Measurements from ENCODE around the gene POLL.

Gene POLL

DNA sequence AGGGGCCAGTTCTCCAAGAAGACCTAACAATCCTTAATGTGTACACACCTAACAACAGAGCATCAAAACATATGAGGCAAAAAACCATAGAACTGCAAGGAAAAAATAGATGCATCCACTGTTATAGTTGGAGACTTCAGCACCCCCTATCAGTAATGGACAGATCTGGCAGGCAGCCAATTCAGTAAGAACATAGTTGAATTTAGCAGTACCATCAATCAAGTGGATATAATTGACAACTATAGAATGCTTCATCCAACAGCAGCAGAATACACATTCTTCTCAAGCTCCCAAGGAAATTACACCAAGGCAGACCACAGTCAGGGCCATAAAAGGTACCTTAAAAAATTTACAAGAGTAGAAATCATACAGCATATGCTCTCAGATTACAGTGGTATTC, 42.2 kb downstream of the POLL start:
- Histone ChIP-seq H3K36me3 (ENCODE audit: control insufficient read depth, low read length) (no peaks in the 10 kb centered on the region), H3K4me1 (ENCODE audit: control insufficient read depth, low read length) (no peaks in the 10 kb centered on the region; the same call in 1 of the 2 replicates), H4K20me1 (ENCODE audit: control insufficient read depth, insufficient read depth, low read depth, low read length) (no peaks in the 10 kb centered on the region), H3K9me2 (replicated peaks; ENCODE audit: control insufficient read depth, low read length) (no peaks in the 10 kb centered on the region), H3K79me2 (ENCODE audit: control insufficient read depth, low read length) (no peaks in the 10 kb centered on the region), H3K4me3 (ENCODE audit: low read length) (no peak overlapping the region), H3K4me2 (ENCODE audit: low read length) (no peak overlapping the region), H3K27ac (ENCODE audit: low read depth, low read length) (no peak overlapping the region), H3F3A (ENCODE audit: control insufficient read depth, insufficient read depth) (no peaks in the 10 kb centered on the region), H3K9me3 (ENCODE audit: control insufficient read depth, insufficient read depth, low read length) (no peaks in the 10 kb centered on the region), H3K27me3 (ENCODE audit: control insufficient read depth, low read length) (no peaks in the 10 kb centered on the region)
- no peak for TF ChIP-seq EZH2phosphoT487 (IDR thresholded peaks at IDR 0.05; ENCODE audit: borderline replicate concordance, low read length)
- TF ChIP-seq, protein P1, sequence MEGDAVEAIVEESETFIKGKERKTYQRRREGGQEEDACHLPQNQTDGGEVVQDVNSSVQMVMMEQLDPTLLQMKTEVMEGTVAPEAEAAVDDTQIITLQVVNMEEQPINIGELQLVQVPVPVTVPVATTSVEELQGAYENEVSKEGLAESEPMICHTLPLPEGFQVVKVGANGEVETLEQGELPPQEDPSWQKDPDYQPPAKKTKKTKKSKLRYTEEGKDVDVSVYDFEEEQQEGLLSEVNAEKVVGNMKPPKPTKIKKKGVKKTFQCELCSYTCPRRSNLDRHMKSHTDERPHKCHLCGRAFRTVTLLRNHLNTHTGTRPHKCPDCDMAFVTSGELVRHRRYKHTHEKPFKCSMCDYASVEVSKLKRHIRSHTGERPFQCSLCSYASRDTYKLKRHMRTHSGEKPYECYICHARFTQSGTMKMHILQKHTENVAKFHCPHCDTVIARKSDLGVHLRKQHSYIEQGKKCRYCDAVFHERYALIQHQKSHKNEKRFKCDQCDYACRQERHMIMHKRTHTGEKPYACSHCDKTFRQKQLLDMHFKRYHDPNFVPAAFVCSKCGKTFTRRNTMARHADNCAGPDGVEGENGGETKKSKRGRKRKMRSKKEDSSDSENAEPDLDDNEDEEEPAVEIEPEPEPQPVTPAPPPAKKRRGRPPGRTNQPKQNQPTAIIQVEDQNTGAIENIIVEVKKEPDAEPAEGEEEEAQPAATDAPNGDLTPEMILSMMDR (IDR thresholded peaks at IDR 0.05; ENCODE audit: low read depth, low read length, poor library complexity, severe bottlenecking) = no peak

GRCh38 chr10:101538446-101538845, 49.6 kb downstream of the POLL start:
- no peaks in the 10 kb centered on the region for H3K4me1 ChIP-seq (ENCODE audit: control insufficient read depth, low read length)
- no peaks in the 10 kb centered on the region for H3K36me3 ChIP-seq (ENCODE audit: control insufficient read depth, low read length)
- H4K20me1 ChIP-seq (ENCODE audit: control insufficient read depth, insufficient read depth, low read depth, low read length) = no peaks in the 10 kb centered on the region
- H3K9me3 ChIP-seq (ENCODE audit: control insufficient read depth, insufficient read depth, low read length) = no peaks in the 10 kb centered on the region
- H3K4me3 ChIP-seq (ENCODE audit: low read length) = no peak overlapping the region
- TF ChIP-seq EZH2phosphoT487 (IDR thresholded peaks at IDR 0.05; ENCODE audit: borderline replicate concordance, low read length) = no peak
- TF ChIP-seq, protein P1 (IDR thresholded peaks at IDR 0.05; ENCODE audit: low read depth, low read length, poor library complexity, severe bottlenecking) = no peak
- no peaks in the 10 kb centered on the region for H3K9me2 ChIP-seq (replicated peaks; ENCODE audit: control insufficient read depth, low read length)
- H3K4me2 ChIP-seq (ENCODE audit: low read length) = no peak overlapping the region
- H3K27me3 ChIP-seq (ENCODE audit: control insufficient read depth, low read length) = no peaks in the 10 kb centered on the region
- H3F3A ChIP-seq (ENCODE audit: control insufficient read depth, insufficient read depth) = no peaks in the 10 kb centered on the region
- no peak overlapping the region for H3K27ac ChIP-seq (ENCODE audit: low read depth, low read length)
- H3K79me2 ChIP-seq (ENCODE audit: control insufficient read depth, low read length) = no peaks in the 10 kb centered on the region

GRCh38 chr10:101536800-101537199, 51.3 kb downstream of the POLL start:
- Histone ChIP-seq H3K4me3 (ENCODE audit: low read length) (no peak overlapping the region), H3K4me1 (ENCODE audit: control insufficient read depth, low read length) (no peaks in the 10 kb centered on the region), H3K27ac (ENCODE audit: low read depth, low read length) (no peak overlapping the region), H3K9me2 (replicated peaks; ENCODE audit: control insufficient read depth, low read length) (no peaks in the 10 kb centered on the region), H3K4me2 (ENCODE audit: low read length) (no peak overlapping the region), H3K27me3 (ENCODE audit: control insufficient read depth, low read length) (no peaks in the 10 kb centered on the region), H3K36me3 (ENCODE audit: control insufficient read depth, low read length) (no peaks in the 10 kb centered on the region), H3K9me3 (ENCODE audit: control insufficient read depth, insufficient read depth, low read length) (no peaks in the 10 kb centered on the region), H3F3A (ENCODE audit: control insufficient read depth, insufficient read depth) (no peaks in the 10 kb centered on the region), H3K79me2 (ENCODE audit: control insufficient read depth, low read length) (no peaks in the 10 kb centered on the region), H4K20me1 (ENCODE audit: control insufficient read depth, insufficient read depth, low read depth, low read length) (no peaks in the 10 kb centered on the region)
- TF ChIP-seq, protein P1 (IDR thresholded peaks at IDR 0.05; ENCODE audit: low read depth, low read length, poor library complexity, severe bottlenecking) = peak; percentile 73
- TF ChIP-seq EZH2phosphoT487 (IDR thresholded peaks at IDR 0.05; ENCODE audit: borderline replicate concordance, low read length) = no peak

DNA sequence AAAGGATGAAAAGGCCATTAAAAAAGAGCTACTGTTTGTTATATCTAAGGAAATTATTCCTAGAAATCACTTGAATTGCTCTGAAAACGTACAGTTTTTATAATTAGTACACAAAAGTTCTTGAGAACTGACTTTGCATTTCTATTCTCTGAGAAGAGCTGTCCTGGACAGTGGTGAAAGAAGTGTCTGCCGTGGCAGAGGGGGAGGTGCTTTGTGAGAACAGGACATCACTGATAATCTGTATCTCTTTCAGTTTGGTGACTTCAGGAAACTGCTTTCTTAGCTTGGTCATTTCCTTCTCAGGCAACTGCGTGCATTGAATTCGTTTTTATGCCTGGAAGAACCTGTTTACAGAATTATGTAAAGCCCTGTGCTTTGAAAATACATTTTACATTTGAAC, 52.1 kb downstream of the POLL start:
- Histone ChIP-seq H3K79me2 (ENCODE audit: control insufficient read depth, low read length) (no peaks in the 10 kb centered on the region), H3K4me1 (ENCODE audit: control insufficient read depth, low read length) (no peaks in the 10 kb centered on the region), H3K4me2 (ENCODE audit: low read length) (no peak overlapping the region), H3K9me2 (replicated peaks; ENCODE audit: control insufficient read depth, low read length) (no peaks in the 10 kb centered on the region), H3K27me3 (ENCODE audit: control insufficient read depth, low read length) (no peaks in the 10 kb centered on the region), H3K9me3 (ENCODE audit: control insufficient read depth, insufficient read depth, low read length) (no peaks in the 10 kb centered on the region), H3K27ac (ENCODE audit: low read depth, low read length) (no peak overlapping the region), H3K36me3 (ENCODE audit: control insufficient read depth, low read length) (no peaks in the 10 kb centered on the region), H4K20me1 (ENCODE audit: control insufficient read depth, insufficient read depth, low read depth, low read length) (no peaks in the 10 kb centered on the region), H3F3A (ENCODE audit: control insufficient read depth, insufficient read depth) (no peaks in the 10 kb centered on the region), H3K4me3 (ENCODE audit: low read length) (no peak overlapping the region)
- TF ChIP-seq EZH2phosphoT487 (IDR thresholded peaks at IDR 0.05; ENCODE audit: borderline replicate concordance, low read length) = no peak
- TF ChIP-seq, protein P1 (IDR thresholded peaks at IDR 0.05; ENCODE audit: low read depth, low read length, poor library complexity, severe bottlenecking) = no peak

Data from DOHH2 (cell line).